OCI-LY3 (cell line): ENCODE results near the gene ARHGAP29.

ENCODE experiments used
- EZH2phosphoT487 ChIP-seq: fragments of 200-600 bp; shearing (Covaris generic); IDR thresholded peaks from 2 replicates; pipeline ENCODE4 v1.6.1; 2018; ENCODE audit warnings: antibody characterized with exemption, mixed run types, low read depth
- TF ChIP-seq, protein P1 (sequence below): fragments of 200-600, 300-600 bp; sonication (generic); IDR thresholded peaks from 2 replicates; pipeline ENCODE4 v1.5.1; 2014; ENCODE audit warnings: antibody characterized with exemption, low read length, low read depth

DNA sequence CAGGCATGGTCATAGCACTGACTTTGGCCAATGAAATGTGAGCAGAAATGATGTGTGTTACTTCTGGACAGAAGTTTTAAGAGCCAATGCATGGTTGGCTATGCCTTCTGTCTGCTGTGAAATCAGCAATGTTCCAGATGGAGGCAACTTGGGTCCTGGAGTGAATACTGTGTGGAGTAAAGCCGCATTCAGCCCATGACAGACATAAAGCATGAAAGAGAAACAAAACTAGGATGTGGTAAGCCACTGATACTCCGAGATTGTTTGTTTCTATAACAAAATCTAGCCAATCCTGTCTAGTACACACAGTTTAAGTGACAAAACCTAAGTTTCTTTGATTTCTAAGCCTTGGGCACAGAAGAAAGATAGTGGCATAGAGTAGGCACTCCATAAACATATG, 47.1 kb upstream of the ARHGAP29 start:
- TF ChIP-seq, protein P1, sequence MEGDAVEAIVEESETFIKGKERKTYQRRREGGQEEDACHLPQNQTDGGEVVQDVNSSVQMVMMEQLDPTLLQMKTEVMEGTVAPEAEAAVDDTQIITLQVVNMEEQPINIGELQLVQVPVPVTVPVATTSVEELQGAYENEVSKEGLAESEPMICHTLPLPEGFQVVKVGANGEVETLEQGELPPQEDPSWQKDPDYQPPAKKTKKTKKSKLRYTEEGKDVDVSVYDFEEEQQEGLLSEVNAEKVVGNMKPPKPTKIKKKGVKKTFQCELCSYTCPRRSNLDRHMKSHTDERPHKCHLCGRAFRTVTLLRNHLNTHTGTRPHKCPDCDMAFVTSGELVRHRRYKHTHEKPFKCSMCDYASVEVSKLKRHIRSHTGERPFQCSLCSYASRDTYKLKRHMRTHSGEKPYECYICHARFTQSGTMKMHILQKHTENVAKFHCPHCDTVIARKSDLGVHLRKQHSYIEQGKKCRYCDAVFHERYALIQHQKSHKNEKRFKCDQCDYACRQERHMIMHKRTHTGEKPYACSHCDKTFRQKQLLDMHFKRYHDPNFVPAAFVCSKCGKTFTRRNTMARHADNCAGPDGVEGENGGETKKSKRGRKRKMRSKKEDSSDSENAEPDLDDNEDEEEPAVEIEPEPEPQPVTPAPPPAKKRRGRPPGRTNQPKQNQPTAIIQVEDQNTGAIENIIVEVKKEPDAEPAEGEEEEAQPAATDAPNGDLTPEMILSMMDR: no peak
- no peak for TF ChIP-seq EZH2phosphoT487
